ENCODE results near the gene MAN1C1.

Gene MAN1C1

DNA sequence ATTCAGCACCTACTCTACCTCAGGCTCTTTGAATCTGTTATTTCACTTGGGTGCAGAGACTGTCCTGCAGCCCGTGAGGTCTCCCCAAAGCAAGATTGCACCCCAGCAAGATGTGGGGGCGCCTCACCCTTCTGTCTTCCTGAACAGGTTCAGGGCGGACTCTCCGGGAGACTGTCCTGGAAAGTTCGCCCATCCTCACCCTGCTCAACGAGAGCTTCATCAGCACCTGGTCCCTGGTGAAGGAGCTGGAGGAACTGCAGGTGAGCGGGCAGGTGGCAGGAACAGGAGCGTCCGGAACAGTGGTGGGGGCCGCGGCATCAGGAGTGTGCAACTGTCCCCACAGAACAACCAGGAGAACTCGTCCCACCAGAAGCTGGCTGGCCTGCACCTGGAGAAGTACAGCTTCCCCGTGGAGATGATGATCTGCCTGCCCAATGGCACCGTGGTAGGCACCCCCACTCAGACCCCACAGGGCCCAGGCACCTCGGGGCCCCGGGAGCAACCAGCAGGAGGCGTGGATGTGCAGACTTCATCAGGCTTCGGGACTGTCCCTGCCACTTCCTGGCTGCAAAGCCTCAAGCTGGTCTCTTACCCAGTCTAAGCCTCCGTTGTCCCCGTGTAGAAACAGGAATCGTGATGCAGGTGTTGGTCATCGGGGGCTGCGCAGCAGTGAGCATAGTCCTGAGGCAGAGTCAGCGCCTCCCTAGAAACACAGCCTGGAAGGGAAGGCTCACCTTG lies 197.3 kb downstream of the MAN1C1 start:
- TF ChIP-seq CEBPB (IDR thresholded peaks at IDR 0.05) (no peak), EGR1 (IDR thresholded peaks at IDR 0.05) (no peak), EP300 (IDR thresholded peaks at IDR 0.05; ENCODE audit: borderline replicate concordance) (no peak)
- TF ChIP-seq, protein P1, sequence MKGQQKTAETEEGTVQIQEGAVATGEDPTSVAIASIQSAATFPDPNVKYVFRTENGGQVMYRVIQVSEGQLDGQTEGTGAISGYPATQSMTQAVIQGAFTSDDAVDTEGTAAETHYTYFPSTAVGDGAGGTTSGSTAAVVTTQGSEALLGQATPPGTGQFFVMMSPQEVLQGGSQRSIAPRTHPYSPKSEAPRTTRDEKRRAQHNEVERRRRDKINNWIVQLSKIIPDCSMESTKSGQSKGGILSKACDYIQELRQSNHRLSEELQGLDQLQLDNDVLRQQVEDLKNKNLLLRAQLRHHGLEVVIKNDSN (IDR thresholded peaks at IDR 0.05) = no peak

DNA sequence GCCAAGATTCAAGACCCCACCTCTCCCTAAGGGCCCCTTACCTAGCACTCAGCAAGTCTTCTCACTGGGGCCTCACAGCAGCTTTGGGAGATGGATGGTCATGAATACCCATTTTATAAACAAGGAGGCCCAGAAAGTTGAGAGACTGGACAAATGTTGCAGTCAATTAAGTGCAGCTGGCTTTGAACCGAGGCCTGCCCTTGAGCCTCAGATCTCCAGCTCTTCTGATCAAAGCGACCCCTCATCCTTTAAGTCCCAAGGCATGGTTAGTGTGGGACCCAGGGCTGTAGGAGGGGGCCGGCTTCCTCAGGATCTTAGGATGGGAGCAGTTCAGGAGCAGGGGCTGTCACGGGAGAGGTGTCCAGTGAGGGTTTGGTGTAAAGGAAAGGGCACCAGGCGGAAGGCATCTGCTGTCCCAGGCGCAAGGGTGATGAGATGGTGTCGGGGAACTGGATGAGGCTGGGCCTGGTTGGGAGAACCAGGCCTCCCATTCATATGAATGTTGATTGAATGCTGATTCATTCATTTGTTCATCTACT lies 198.0 kb downstream of the MAN1C1 start:
- TF ChIP-seq, protein P2, sequence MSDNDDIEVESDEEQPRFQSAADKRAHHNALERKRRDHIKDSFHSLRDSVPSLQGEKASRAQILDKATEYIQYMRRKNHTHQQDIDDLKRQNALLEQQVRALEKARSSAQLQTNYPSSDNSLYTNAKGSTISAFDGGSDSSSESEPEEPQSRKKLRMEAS (IDR thresholded peaks at IDR 0.05) = no peak
- TF ChIP-seq EP300 (IDR thresholded peaks at IDR 0.05; ENCODE audit: borderline replicate concordance) = no peak
- TF ChIP-seq NFIC (IDR thresholded peaks at IDR 0.05) = no peak
- no peak for TF ChIP-seq CREB1 (IDR thresholded peaks at IDR 0.05; ENCODE audit: low read depth)
- TF ChIP-seq TCF12 (IDR thresholded peaks at IDR 0.05; ENCODE audit: low read depth) = no peak
- TF ChIP-seq RAD21 (IDR thresholded peaks at IDR 0.05; ENCODE audit: low read depth) = no peak
- TF ChIP-seq, protein P1 (IDR thresholded peaks at IDR 0.05) = no peak
- no peak for TF ChIP-seq FOXM1 (IDR thresholded peaks at IDR 0.05; ENCODE audit: borderline replicate concordance, low read depth)
- TF ChIP-seq, protein P3, sequence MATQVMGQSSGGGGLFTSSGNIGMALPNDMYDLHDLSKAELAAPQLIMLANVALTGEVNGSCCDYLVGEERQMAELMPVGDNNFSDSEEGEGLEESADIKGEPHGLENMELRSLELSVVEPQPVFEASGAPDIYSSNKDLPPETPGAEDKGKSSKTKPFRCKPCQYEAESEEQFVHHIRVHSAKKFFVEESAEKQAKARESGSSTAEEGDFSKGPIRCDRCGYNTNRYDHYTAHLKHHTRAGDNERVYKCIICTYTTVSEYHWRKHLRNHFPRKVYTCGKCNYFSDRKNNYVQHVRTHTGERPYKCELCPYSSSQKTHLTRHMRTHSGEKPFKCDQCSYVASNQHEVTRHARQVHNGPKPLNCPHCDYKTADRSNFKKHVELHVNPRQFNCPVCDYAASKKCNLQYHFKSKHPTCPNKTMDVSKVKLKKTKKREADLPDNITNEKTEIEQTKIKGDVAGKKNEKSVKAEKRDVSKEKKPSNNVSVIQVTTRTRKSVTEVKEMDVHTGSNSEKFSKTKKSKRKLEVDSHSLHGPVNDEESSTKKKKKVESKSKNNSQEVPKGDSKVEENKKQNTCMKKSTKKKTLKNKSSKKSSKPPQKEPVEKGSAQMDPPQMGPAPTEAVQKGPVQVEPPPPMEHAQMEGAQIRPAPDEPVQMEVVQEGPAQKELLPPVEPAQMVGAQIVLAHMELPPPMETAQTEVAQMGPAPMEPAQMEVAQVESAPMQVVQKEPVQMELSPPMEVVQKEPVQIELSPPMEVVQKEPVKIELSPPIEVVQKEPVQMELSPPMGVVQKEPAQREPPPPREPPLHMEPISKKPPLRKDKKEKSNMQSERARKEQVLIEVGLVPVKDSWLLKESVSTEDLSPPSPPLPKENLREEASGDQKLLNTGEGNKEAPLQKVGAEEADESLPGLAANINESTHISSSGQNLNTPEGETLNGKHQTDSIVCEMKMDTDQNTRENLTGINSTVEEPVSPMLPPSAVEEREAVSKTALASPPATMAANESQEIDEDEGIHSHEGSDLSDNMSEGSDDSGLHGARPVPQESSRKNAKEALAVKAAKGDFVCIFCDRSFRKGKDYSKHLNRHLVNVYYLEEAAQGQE (IDR thresholded peaks at IDR 0.05; ENCODE audit: low read depth) = no peak
- no peak for TF ChIP-seq TEAD4 (IDR thresholded peaks at IDR 0.05)
- no peak for TF ChIP-seq TAF1 (IDR thresholded peaks at IDR 0.05; ENCODE audit: low read depth)
- no peak for TF ChIP-seq YY1 (IDR thresholded peaks at IDR 0.05; ENCODE audit: low read depth)
- no peak for TF ChIP-seq EGR1 (IDR thresholded peaks at IDR 0.05)
- no peak for TF ChIP-seq ZBTB7A (IDR thresholded peaks at IDR 0.05; ENCODE audit: low read depth)
- TF ChIP-seq CEBPB (IDR thresholded peaks at IDR 0.05) = no peak

DNA sequence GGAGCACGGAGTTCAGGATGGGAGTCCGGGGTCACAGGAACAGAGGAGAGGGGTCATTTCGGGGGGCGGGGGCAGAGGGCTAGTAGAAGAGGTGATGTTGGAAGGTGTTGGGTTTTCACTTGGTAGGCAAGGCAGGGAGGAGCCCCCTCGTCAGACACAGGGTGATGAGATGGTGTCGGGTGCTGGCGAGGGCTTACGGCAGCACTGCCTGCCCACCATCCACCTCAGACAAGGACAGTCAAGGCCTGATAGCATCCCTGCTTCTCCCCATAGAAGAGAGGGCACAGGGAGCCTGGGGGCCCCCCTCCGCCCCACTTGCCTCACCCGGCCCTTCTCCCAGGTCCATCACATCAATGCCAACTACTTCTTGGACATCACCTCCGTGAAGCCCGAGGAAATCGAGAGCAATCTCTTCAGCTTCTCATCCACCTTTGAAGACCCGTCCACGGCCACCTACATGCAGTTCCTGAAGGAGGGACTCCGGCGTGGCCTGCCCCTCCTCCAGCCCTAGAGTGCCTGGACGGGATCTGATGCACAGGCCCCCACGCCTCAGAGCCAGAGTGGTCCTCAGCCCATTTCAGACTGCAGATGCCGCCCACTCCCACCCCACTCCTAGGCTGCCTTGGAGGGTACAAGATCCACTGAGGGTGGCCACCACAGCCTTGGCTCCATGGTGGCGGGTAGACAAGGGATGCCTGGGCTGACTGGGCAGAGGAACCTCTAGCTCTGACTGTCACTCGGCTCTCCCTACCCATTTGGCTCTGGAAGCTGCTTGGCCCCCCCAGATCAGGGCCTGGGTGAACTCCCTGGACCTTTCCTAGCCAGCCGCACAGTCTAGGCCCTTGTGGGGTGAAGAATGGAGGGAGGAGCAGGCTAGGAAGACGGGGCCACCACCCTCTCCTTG lies 198.9 kb downstream of the MAN1C1 start:
- no peak for TF ChIP-seq EP300 (IDR thresholded peaks at IDR 0.05; ENCODE audit: borderline replicate concordance)
- no peak for TF ChIP-seq NFIC (IDR thresholded peaks at IDR 0.05)
- TF ChIP-seq, protein P1 (IDR thresholded peaks at IDR 0.05) = no peak
- TF ChIP-seq, protein P2 (IDR thresholded peaks at IDR 0.05) = no peak
- no peak for TF ChIP-seq FOXM1 (IDR thresholded peaks at IDR 0.05; ENCODE audit: borderline replicate concordance, low read depth)
- no peak for TF ChIP-seq TAF1 (IDR thresholded peaks at IDR 0.05; ENCODE audit: low read depth)
- no peak for TF ChIP-seq YY1 (IDR thresholded peaks at IDR 0.05; ENCODE audit: low read depth)
- no peak for TF ChIP-seq RAD21 (IDR thresholded peaks at IDR 0.05; ENCODE audit: low read depth)
- TF ChIP-seq, protein P3 (IDR thresholded peaks at IDR 0.05; ENCODE audit: low read depth) = no peak

DNA sequence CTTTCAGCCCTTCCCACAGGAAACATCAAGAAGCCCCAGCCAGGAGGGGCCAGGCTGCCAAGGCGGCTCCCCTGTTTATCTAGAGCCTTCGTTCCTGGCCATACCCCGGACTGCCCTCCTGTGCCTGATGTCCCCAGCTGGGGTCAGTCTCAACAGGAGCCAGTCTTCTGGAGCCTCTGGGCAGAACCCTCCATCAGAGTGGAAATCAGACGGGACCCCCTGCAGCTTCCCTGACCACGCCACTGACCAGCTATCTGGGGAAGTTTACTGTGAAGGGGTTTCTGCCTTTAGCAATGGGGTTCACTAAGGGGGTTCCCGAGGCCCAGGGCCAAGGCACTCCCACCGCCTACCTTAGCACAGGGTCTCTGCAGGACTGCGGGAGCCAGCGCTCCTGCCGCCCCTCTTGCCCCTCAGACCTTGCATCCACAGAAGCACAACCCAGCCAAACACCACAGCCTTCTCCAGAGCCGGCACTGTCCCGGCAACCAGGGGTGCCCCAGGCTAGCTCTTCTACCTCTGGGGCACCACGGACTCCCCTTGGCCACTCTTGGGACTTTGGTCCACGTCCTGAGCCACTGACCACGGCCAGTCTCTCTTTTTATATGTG lies 199.6 kb downstream of the MAN1C1 start:
- no peak for TF ChIP-seq RAD21 (IDR thresholded peaks at IDR 0.05; ENCODE audit: low read depth)
- no peak for TF ChIP-seq CREB1 (IDR thresholded peaks at IDR 0.05; ENCODE audit: low read depth)
- no peak for TF ChIP-seq CEBPB (IDR thresholded peaks at IDR 0.05)
- TF ChIP-seq, protein P1 (IDR thresholded peaks at IDR 0.05) = no peak
- TF ChIP-seq TEAD4 (IDR thresholded peaks at IDR 0.05) = no peak
- TF ChIP-seq EP300 (IDR thresholded peaks at IDR 0.05; ENCODE audit: borderline replicate concordance) = no peak
